Brain microvascular endothelial cell (primary cell): Measurements from ENCODE around the gene ERI3.
A peak's percentile ranks its signal among the peaks of the same experiment; 100 is the strongest.

Source experiments
- DNase-seq: peaks from one replicate; pipeline ENCODE4 v3.0.0-alpha.2; 2020
- H3K27ac ChIP-seq: fragments of 250-450 bp; sonication (Bioruptor Pico); 2 replicates; pipeline ENCODE4 v1.5.1; 2020; ENCODE audit warnings: mild to moderate bottlenecking, moderate library complexity
- H3K27me3 ChIP-seq: fragments of 250-450 bp; sonication (Bioruptor Pico); replicated peaks from 2 replicates; pipeline ENCODE4 v1.5.1; 2020; ENCODE audit warnings: mild to moderate bottlenecking
- H3K36me3 ChIP-seq: fragments of 250-450 bp; sonication (Bioruptor Pico); replicated peaks from 2 replicates; pipeline ENCODE4 v1.5.1; 2020; ENCODE audit warnings: mild to moderate bottlenecking
- H3K4me3 ChIP-seq: 2 replicates; pipeline ENCODE4 v1.5.1; 2011; ENCODE audit warnings: low read depth, mild to moderate bottlenecking, control low read depth, low read length, moderate library complexity
- CTCF ChIP-seq: IDR thresholded peaks from 2 replicates; pipeline ENCODE4 v1.5.1; 2011; ENCODE audit warnings: low read depth, mild to moderate bottlenecking, moderate library complexity, low read length, control low read depth, inconsistent platforms; ENCODE audit errors: missing control alignments
- in situ Hi-C: cut with HindIII; loops from 2 replicates; pipeline ENCODE4 v1.10.0; 2017; ENCODE audit warnings: low sequenced_read_pairs, low pct_ligation_motif_present

ERI3 gene

GRCh38 chr1:44276901-44277300, 78.2 kb downstream of the ERI3 start:
- H3K4me3 ChIP-seq = no peak overlapping the region
- no peak for DNase-seq
- no peak overlapping the region for H3K27ac ChIP-seq
- H3K27me3 ChIP-seq = no peaks in the 10 kb centered on the region
- H3K36me3 ChIP-seq = no peaks in the 10 kb centered on the region
- in situ Hi-C loops = no loop called here
- no peak for TF ChIP-seq CTCF

- Histone ChIP-seq H3K36me3 (no peaks in the 10 kb centered on the region), H3K4me3 (no peak overlapping the region), H3K27ac (no peak overlapping the region), H3K27me3 (no peaks in the 10 kb centered on the region)
- in situ Hi-C loops = no loop called here
- DNase-seq = peak; percentile 8
- TF ChIP-seq CTCF = no peak
Observed at GRCh38 chr1:44275991-44276405, 79.1 kb downstream of the ERI3 start.

GRCh38 chr1:44275296-44275962, 79.6 kb downstream of the ERI3 start:
- Histone ChIP-seq H3K4me3 (no peak overlapping the region), H3K36me3 (no peaks in the 10 kb centered on the region), H3K27me3 (no peaks in the 10 kb centered on the region), H3K27ac (no peak overlapping the region)
- DNase-seq = no peak
- no peak for TF ChIP-seq CTCF
- in situ Hi-C loops = no loop called here

GRCh38 chr1:44273560-44274350, 81.3 kb downstream of the ERI3 start:
- H3K27me3 ChIP-seq = no peaks in the 10 kb centered on the region
- no peak overlapping the region for H3K27ac ChIP-seq
- no peak for DNase-seq
- no peak overlapping the region for H3K4me3 ChIP-seq
- no peaks in the 10 kb centered on the region for H3K36me3 ChIP-seq
- no peak for TF ChIP-seq CTCF
- in situ Hi-C loops = no loop called here

- Histone ChIP-seq H3K27ac (no peak overlapping the region), H3K36me3 (no peaks in the 10 kb centered on the region), H3K27me3 (no peaks in the 10 kb centered on the region), H3K4me3 (no peak overlapping the region)
- TF ChIP-seq CTCF = no peak
- no peak for DNase-seq
- in situ Hi-C loops = no loop called here
Observed at GRCh38 chr1:44272992-44273391, 82.1 kb downstream of the ERI3 start.
